Sigmoid colon (tissue), 4 donors: Measurements from ENCODE around the gene BPIFB2.

Experiments
- CTCF ChIP-seq, 4 experiments: fragments of 450-650 bp in 3 of 4; fragments of 200-600 bp in 1 of 4; IDR thresholded peaks; one replicate each; pipeline ENCODE4 v1.5.1; 2016 to 2019; ENCODE audit warnings: antibody characterized with exemption in 4 of 4, mild to moderate bottlenecking in 3 of 4, moderate library complexity in 2 of 4
- EP300 ChIP-seq, 4 donors: sonication (generic); formaldehyde crosslinking; IDR thresholded peaks; one replicate each; pipeline ENCODE4 v1.6.1; 2017; ENCODE audit warnings: antibody characterized with exemption in 4 of 4
- POLR2A ChIP-seq, 2 donors: fragments of 450-650 bp; IDR thresholded peaks; one replicate each; pipeline ENCODE4 v1.6.1; 2016; ENCODE audit warnings: antibody characterized with exemption in 2 of 2, mild to moderate bottlenecking in 2 of 2, moderate library complexity in 2 of 2
- POLR2AphosphoS5 ChIP-seq, 4 donors: sonication (generic); formaldehyde crosslinking; IDR thresholded peaks; one replicate each; pipeline ENCODE4 v1.6.1; 2017; ENCODE audit warnings: antibody characterized with exemption in 4 of 4

- no peak for TF ChIP-seq CTCF (IDR thresholded peaks at IDR 0.05)
- no peak for TF ChIP-seq POLR2A (IDR thresholded peaks at IDR 0.05)
- no peak for TF ChIP-seq POLR2AphosphoS5 (IDR thresholded peaks at IDR 0.05)
- TF ChIP-seq EP300 (IDR thresholded peaks at IDR 0.05), result no peak
These were observed 38.8 kb upstream of the BPIFB2 start for GRCh38 chr20:32968478-32969241.
